KMS-11 (cell line): ENCODE data around the gene LRRC2.

Source experiments
- H2AFZ ChIP-seq: fragments of 200-600 bp; sonication (generic); 2 replicates; pipeline ENCODE4 v1.6.1; 2016; ENCODE audit warnings: antibody characterized with exemption, mixed run types, low read depth
- H3K27ac ChIP-seq: fragments of 200-600 bp; sonication (generic); 2 replicates; pipeline ENCODE4 v1.6.1; 2016; ENCODE audit warnings: mild to moderate bottlenecking, mixed run types
- H3K27me3 ChIP-seq: fragments of 200-600 bp; sonication (generic); 2 replicates; pipeline ENCODE4 v1.6.1; 2017; ENCODE audit warnings: mild to moderate bottlenecking, low read depth, mixed run types, moderate library complexity; ENCODE audit not compliant: insufficient read depth
- H3K36me3 ChIP-seq: fragments of 200-600 bp; sonication (generic); 2 replicates; pipeline ENCODE4 v1.6.1; 2017; ENCODE audit warnings: mild to moderate bottlenecking, mixed run types; ENCODE audit not compliant: insufficient read depth
- H3K4me1 ChIP-seq: fragments of 200-600 bp; sonication (generic); 2 replicates; pipeline ENCODE4 v1.6.1; 2016; ENCODE audit warnings: mild to moderate bottlenecking, low read depth, mixed run types; ENCODE audit not compliant: poor library complexity, severe bottlenecking
- H3K4me2 ChIP-seq: fragments of 200-600 bp; sonication (generic); 2 replicates; pipeline ENCODE4 v1.7.0; 2016; ENCODE audit warnings: mild to moderate bottlenecking, mixed run types
- H3K4me3 ChIP-seq: fragments of 200-600 bp; sonication (generic); IDR thresholded peaks from 2 replicates; pipeline ENCODE4 v1.6.1; 2017; ENCODE audit warnings: low read depth, low read length, mixed read lengths; ENCODE audit not compliant: insufficient read depth
- H3K79me2 ChIP-seq: fragments of 200-600 bp; sonication (generic); 2 replicates; pipeline ENCODE4 v1.6.1; 2016; ENCODE audit warnings: low read depth, mixed run types; ENCODE audit not compliant: insufficient read depth
- H3K9ac ChIP-seq: fragments of 200-600 bp; sonication (generic); 2 replicates; pipeline ENCODE4 v1.6.1; 2016; ENCODE audit warnings: mild to moderate bottlenecking, mixed run types
- H4K20me1 ChIP-seq: fragments of 200-600 bp; sonication (generic); 2 replicates; pipeline ENCODE4 v1.6.1; 2016; ENCODE audit warnings: mild to moderate bottlenecking, mixed run types; ENCODE audit not compliant: insufficient read depth
- TF ChIP-seq, protein P1 (sequence below): fragments of 200-600 bp; sonication (generic); conservative IDR thresholded peaks from 2 replicates; pipeline ENCODE4 v1.6.1; 2017; ENCODE audit warnings: low read depth, mild to moderate bottlenecking, antibody characterized with exemption, low read length, moderate library complexity, mixed read lengths

Gene LRRC2

DNA sequence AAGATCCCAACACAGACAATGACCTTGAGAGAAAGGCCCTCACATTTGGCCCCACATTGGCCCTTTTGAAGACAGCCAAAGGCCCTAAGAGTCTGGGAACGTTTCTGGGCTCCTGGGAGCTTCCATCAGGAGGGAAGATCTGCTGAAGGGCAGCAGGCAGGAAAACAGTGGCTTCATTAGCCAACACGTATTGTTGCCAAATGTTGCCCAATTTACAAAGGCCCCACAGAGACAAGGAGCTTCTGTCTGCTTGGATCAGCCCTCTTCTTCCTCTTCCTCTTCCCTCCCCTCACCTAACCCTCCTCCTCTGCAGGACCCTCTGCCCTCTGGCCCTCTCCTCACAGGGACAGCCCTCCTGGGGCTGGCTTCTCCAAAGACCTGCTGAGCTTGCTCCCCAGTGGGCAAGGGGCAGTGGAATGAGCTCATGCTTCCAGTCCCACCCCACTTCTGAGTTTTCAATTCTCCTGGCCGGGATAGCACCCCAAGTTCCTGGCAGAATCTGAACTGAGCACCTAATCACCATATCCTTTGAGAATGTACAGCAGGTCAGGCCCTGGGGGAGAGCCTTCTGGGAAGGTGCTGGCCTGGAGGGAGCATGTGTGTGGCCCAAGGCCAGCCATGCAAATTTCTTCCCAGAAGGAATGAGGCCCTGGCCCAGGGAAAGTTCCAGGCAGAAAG is 96.3 kb downstream of the LRRC2 start:
- H3K36me3 ChIP-seq, result no peaks in the 10 kb centered on the region
- no peaks in the 10 kb centered on the region for H3K27me3 ChIP-seq
- TF ChIP-seq, protein P1, sequence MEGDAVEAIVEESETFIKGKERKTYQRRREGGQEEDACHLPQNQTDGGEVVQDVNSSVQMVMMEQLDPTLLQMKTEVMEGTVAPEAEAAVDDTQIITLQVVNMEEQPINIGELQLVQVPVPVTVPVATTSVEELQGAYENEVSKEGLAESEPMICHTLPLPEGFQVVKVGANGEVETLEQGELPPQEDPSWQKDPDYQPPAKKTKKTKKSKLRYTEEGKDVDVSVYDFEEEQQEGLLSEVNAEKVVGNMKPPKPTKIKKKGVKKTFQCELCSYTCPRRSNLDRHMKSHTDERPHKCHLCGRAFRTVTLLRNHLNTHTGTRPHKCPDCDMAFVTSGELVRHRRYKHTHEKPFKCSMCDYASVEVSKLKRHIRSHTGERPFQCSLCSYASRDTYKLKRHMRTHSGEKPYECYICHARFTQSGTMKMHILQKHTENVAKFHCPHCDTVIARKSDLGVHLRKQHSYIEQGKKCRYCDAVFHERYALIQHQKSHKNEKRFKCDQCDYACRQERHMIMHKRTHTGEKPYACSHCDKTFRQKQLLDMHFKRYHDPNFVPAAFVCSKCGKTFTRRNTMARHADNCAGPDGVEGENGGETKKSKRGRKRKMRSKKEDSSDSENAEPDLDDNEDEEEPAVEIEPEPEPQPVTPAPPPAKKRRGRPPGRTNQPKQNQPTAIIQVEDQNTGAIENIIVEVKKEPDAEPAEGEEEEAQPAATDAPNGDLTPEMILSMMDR, result no peak
- no peak overlapping the region for H2AFZ ChIP-seq
- H4K20me1 ChIP-seq, result no peaks in the 10 kb centered on the region
- no peak overlapping the region for H3K4me3 ChIP-seq
- no peaks in the 10 kb centered on the region for H3K4me1 ChIP-seq
- H3K27ac ChIP-seq, result no peak overlapping the region
- no peaks in the 10 kb centered on the region for H3K79me2 ChIP-seq
- no peak overlapping the region for H3K4me2 ChIP-seq
- H3K9ac ChIP-seq, result no peak overlapping the region

DNA sequence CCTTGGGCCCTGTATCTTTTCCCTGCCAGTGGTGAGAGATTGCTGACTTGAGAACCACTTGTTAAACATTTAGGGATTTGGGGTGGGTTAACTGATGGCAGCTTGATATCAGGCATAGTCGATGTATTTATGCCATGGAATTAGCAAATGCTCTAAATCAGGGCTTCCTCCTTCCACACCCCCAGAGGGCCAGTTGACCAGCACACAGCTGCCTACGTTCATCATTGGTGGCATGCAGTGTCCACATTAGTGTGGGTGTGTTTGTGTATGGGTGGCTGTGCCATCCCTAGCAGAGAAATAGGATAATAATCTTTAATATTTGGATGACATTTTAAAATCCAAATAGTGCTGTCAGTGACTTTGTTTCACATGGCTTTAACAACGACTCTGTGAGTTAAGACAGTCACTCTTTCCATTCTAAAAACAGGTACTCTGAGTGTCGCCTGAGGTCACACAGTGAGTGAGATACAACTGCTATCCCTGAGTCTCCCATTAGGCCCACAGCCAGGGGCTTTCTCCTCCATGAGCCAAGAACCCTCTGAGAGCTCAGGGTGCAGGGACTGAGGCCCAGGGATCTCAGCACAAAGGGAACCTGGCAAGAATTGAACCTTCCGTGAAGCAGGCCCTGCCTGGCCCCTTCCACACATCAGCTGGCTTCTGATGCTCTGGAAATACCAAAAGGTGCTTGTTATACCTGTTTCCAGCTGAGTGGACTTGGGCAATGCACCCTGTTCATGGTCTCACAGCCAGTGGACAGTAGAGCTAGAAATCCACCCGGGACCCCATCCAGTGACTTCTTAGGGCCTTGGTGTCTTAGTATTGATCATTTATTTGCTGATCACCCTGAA is 97.1 kb downstream of the LRRC2 start:
- TF ChIP-seq, protein P1, result no peak
- Histone ChIP-seq H3K27me3 (no peaks in the 10 kb centered on the region), H3K27ac (no peak overlapping the region), H3K36me3 (no peaks in the 10 kb centered on the region), H3K9ac (no peak overlapping the region), H4K20me1 (no peaks in the 10 kb centered on the region), H3K4me1 (no peaks in the 10 kb centered on the region), H3K4me3 (no peak overlapping the region), H2AFZ (no peak overlapping the region), H3K79me2 (no peaks in the 10 kb centered on the region), H3K4me2 (no peak overlapping the region)

GRCh38 chr3:46467562-46467961 is 98.5 kb downstream of the LRRC2 start:
- no peak overlapping the region for H3K27ac ChIP-seq
- no peak overlapping the region for H3K9ac ChIP-seq
- no peak overlapping the region for H2AFZ ChIP-seq
- TF ChIP-seq, protein P1, result no peak
- no peak overlapping the region for H3K4me3 ChIP-seq
- H3K36me3 ChIP-seq, result no peaks in the 10 kb centered on the region
- no peaks in the 10 kb centered on the region for H3K79me2 ChIP-seq
- no peaks in the 10 kb centered on the region for H4K20me1 ChIP-seq
- H3K4me2 ChIP-seq, result no peak overlapping the region
- no peaks in the 10 kb centered on the region for H3K27me3 ChIP-seq
- H3K4me1 ChIP-seq, result no peaks in the 10 kb centered on the region

- Histone ChIP-seq H3K27ac (no peak overlapping the region), H3K79me2 (no peaks in the 10 kb centered on the region), H2AFZ (no peak overlapping the region), H3K9ac (no peak overlapping the region), H3K4me3 (no peak overlapping the region), H3K4me2 (no peak overlapping the region), H3K4me1 (no peaks in the 10 kb centered on the region), H3K36me3 (no peaks in the 10 kb centered on the region), H3K27me3 (no peaks in the 10 kb centered on the region), H4K20me1 (no peaks in the 10 kb centered on the region)
- TF ChIP-seq, protein P1, result no peak
Measured at GRCh38 chr3:46466871-46467403, 99.2 kb downstream of the LRRC2 start.
